PC-9 (cell line): ENCODE data around the gene FOSB. TPM values are rescaled to one million over a fixed set of nuclear protein-coding genes. Genes with fewer than 3 reads are reported as not detected.

ENCODE experiments used
- Bru-seq: library from RNA; stranded (reverse); fragments of 400-500 nt; gene quantifications from one replicate; lab custom pipeline; 2021; lab: Mats Ljungman, UMichigan
- BruChase-seq, 2 experiments: library from RNA; stranded (reverse); fragments of 400-500 nt; gene quantifications; one replicate each; lab custom pipeline; 2021; lab: Mats Ljungman, UMichigan
- BruUV-seq: library from RNA; stranded (reverse); fragments of 400-500 nt; replicated peaks from 2 replicates; lab custom pipeline; 2021; lab: Mats Ljungman, UMichigan
- CTCF ChIA-PET: fragments of 300-600 bp; sonication (Branson Sonifier 250); formaldehyde crosslinking; loops from one replicate; lab custom pipeline; 2022; ENCODE audit warnings: antibody characterized with exemption; lab: Charles Lee
- POLR2A ChIA-PET: fragments of 300-600 bp; sonication (Branson Sonifier 250); formaldehyde crosslinking; loops from one replicate; lab custom pipeline; 2022; ENCODE audit warnings: antibody characterized with exemption; ENCODE audit not compliant: unreplicated experiment; lab: Charles Lee
- DNase-seq, 2 experiments: peaks; one replicate each; pipeline versions ENCODE4 v3.0.0 to v3.0.0-alpha.2; 2015 to 2022; ENCODE audit warnings: mixed read lengths in 1 of 2
- H2AFZ ChIP-seq: fragments of 200-600 bp; sonication (generic); 2 replicates; pipeline ENCODE4 v1.8.1; 2017; ENCODE audit warnings: antibody characterized with exemption
- H3F3A ChIP-seq: fragments of 200-600 bp; sonication (generic); 2 replicates; pipeline ENCODE4 v1.8.1; 2017; ENCODE audit warnings: antibody characterized with exemption, mild to moderate bottlenecking, low read depth; ENCODE audit not compliant: insufficient read depth
- H3K27ac ChIP-seq: fragments of 200-600 bp; sonication (generic); 2 replicates; pipeline ENCODE4 v1.6.1; 2016; ENCODE audit warnings: mixed run types
- H3K27me3 ChIP-seq: fragments of 200-600 bp; sonication (generic); 2 replicates; pipeline ENCODE4 v1.6.1; 2016; ENCODE audit warnings: low read depth, mixed run types; ENCODE audit not compliant: insufficient read depth
- H3K36me3 ChIP-seq: fragments of 200-600 bp; sonication (generic); 2 replicates; pipeline ENCODE4 v1.6.1; 2016; ENCODE audit warnings: low read depth, mixed run types
- H3K4me1 ChIP-seq: fragments of 200-600 bp; sonication (generic); replicated peaks from 2 replicates; pipeline ENCODE4 v1.6.1; 2016; ENCODE audit warnings: mixed run types; ENCODE audit not compliant: insufficient read depth
- H3K4me2 ChIP-seq: fragments of 200-600 bp; sonication (generic); 2 replicates; pipeline ENCODE4 v1.6.1; 2017; ENCODE audit warnings: mixed run types
- H3K4me3 ChIP-seq: fragments of 200-600 bp; sonication (generic); 2 replicates; pipeline ENCODE4 v1.6.1; 2016; ENCODE audit warnings: mixed run types
- H3K79me2 ChIP-seq: fragments of 200-600 bp; sonication (generic); 2 replicates; pipeline ENCODE4 v1.6.1; 2017; ENCODE audit warnings: low read depth, mixed run types
- H3K9me2 ChIP-seq: fragments of 200-600 bp; sonication (generic); 2 replicates; pipeline ENCODE4 v1.8.1; 2017; ENCODE audit warnings: mild to moderate bottlenecking; ENCODE audit not compliant: insufficient read depth
- H3K9me3 ChIP-seq: fragments of 200-600 bp; sonication (generic); 2 replicates; pipeline ENCODE4 v1.8.1; 2016; ENCODE audit warnings: low read depth; ENCODE audit not compliant: insufficient read depth
- H4K20me1 ChIP-seq: fragments of 200-600 bp; sonication (generic); 2 replicates; pipeline ENCODE4 v1.8.1; 2017; ENCODE audit not compliant: insufficient read depth
- CTCF ChIP-seq: fragments of 200-600 bp; sonication (generic); conservative IDR thresholded peaks from 2 replicates; pipeline ENCODE4 v1.6.1; 2017; ENCODE audit warnings: mixed run types, antibody characterized with exemption, mild to moderate bottlenecking, moderate library complexity
- EZH2 ChIP-seq: fragments of 200-600 bp; sonication (generic); IDR thresholded peaks from 2 replicates; pipeline ENCODE4 v1.8.0; 2017; ENCODE audit warnings: antibody characterized with exemption, low read depth
- intact Hi-C: fragments of 100-400 bp; cut with micrococcal nuclease; formaldehyde crosslinking; loops from one replicate; pipeline ENCODE4 v1.10.0; 2022; ENCODE audit not compliant: unreplicated experiment
- long read RNA-seq: library from polyadenylated mRNA; stranded (forward); transcript quantifications from one replicate; pipeline ENCODE4 v2.0.0, GENCODE V29; 2022
- total RNA-seq: library from RNA; stranded (reverse); gene quantifications from 2 replicates; pipeline ENCODE4 v1.2.3, GENCODE V29; 2021

The FOSB gene
- total RNA-seq = 7.9 and 16.5 TPM in 2 replicates
- Bru-seq, nascent RNA = percentile 73 among the genes with signal in this experiment
- BruChase-seq, experiment 1, labeled RNA remaining after a 2-hour chase = percentile 66 among the genes with signal in this experiment
- percentile 83 among the genes with signal in this experiment for BruChase-seq, experiment 2, labeled RNA remaining after a 6-hour chase
- long read RNA-seq, partial matches to known transcripts = 0 of 3 reads
- long read RNA-seq, other reads (novel, unspliced or antisense) = 2 of 3 reads

GRCh38 chr19:45467456-45468158 lies at the start of gene FOSB:
FOSB (plus strand) TSS chr19:45467996; CDS start chr19:45468587, 591 bp downstream.
- no peaks in the 10 kb centered on the region for H3K9me3 ChIP-seq
- H2AFZ ChIP-seq = peak within 1 kb of the TSS; percentile 81
- peak within 1 kb of the TSS; percentile 49 for H3K27ac ChIP-seq
- H3K36me3 ChIP-seq = no peaks in the 10 kb centered on the region
- TF ChIP-seq CTCF (no peak), EZH2 (no peak)
- H3K27me3 ChIP-seq = no peaks in the 10 kb centered on the region
- peaks cover 19% of the 10 kb centered on the region for H3K4me1 ChIP-seq
- H3K79me2 ChIP-seq = no peaks in the 10 kb centered on the region
- DNase-seq = peak; percentile 86 to 93
- POLR2A ChIA-PET = interaction anchor here (0.6 to 1.5 kb wide), 15 partner anchors 11 to 1702 kb away, joined by 3 to 64 read pairs (median 5); partner anchors contain the start of genes AP2S1, CLPTM1 and SNRPD2
- CTCF ChIA-PET = interaction anchor here (1.1 to 1.3 kb wide), 2 partner anchors 11 to 28 kb away, joined by 3 to 11 read pairs; no protein-coding TSS in a partner anchor
- H4K20me1 ChIP-seq = no peaks in the 10 kb centered on the region; the same call in 1 of the 2 replicates
- H3K4me2 ChIP-seq = peak within 1 kb of the TSS; percentile 100
- peaks cover 55% of the 10 kb centered on the region; the same call in 1 of the 2 replicates for H3F3A ChIP-seq
- H3K9me2 ChIP-seq = no peaks in the 10 kb centered on the region
- peak within 1 kb of the TSS; percentile 82 for H3K4me3 ChIP-seq
- no TSS peak for BruUV-seq
- intact Hi-C loops = loop anchor here (1.0 to 2.0 kb wide), 3 partner anchors 12 to 25 kb away; no protein-coding TSS in a partner anchor

DNA sequence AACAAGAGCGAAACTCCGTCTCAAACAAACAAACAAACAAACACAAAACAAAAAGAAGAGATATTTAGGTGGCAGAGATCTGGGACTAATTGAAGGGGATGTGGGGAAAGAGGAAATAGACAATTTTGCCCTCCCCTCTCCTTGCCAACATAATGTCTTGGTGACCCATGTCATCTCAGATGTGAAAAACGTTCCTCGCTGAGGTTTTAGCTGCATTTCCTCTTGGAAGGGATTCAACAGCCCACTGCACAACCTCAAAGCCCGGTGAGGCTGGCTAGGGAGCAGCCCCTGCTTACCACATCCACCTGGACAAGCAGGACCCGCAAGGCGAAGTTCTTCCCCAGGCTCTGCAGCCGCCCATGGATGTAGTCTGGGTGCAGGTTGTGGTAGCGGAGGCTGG lies 49.0 kb upstream of the FOSB start:
- Histone ChIP-seq H3K4me2 (no peak overlapping the region), H3K36me3 (peaks cover 28% of the 10 kb centered on the region; the same call in 1 of the 2 replicates), H3K27me3 (no peaks in the 10 kb centered on the region), H3K27ac (no peak overlapping the region), H3K4me1 (peaks cover 13% of the 10 kb centered on the region), H3K79me2 (peaks cover 24% of the 10 kb centered on the region), H2AFZ (no peak overlapping the region), H4K20me1 (no peaks in the 10 kb centered on the region), H3K4me3 (no peak overlapping the region), H3K9me3 (no peaks in the 10 kb centered on the region), H3F3A (peaks cover 28% of the 10 kb centered on the region), H3K9me2 (no peaks in the 10 kb centered on the region)
- BruUV-seq = no TSS peak
- no peak for DNase-seq
- intact Hi-C loops = no loop called here
- ChIA-PET POLR2A (no interaction called here), CTCF (no interaction called here)
- TF ChIP-seq EZH2 = no peak
- TF ChIP-seq CTCF = no peak

GRCh38 chr19:45419396-45419795 lies 48.4 kb upstream of the FOSB start:
- intact Hi-C loops = no loop called here
- Histone ChIP-seq H3K27ac (no peak overlapping the region), H3K4me3 (no peak overlapping the region), H3K9me2 (no peaks in the 10 kb centered on the region), H3K4me2 (no peak overlapping the region), H2AFZ (no peak overlapping the region), H4K20me1 (no peaks in the 10 kb centered on the region), H3K36me3 (peaks cover 22% of the 10 kb centered on the region; the same call in 1 of the 2 replicates), H3K27me3 (no peaks in the 10 kb centered on the region), H3K79me2 (peaks cover 24% of the 10 kb centered on the region), H3K4me1 (peaks cover 17% of the 10 kb centered on the region), H3F3A (peaks cover 34% of the 10 kb centered on the region), H3K9me3 (no peaks in the 10 kb centered on the region)
- no peak for DNase-seq
- CTCF ChIA-PET = no interaction called here
- POLR2A ChIA-PET = no interaction called here
- TF ChIP-seq CTCF (no peak), EZH2 (no peak)
- BruUV-seq = no TSS peak
